HepG2 (cell line): Measurements from ENCODE around the gene CAPN15. TPM values are rescaled to one million over a fixed set of nuclear protein-coding genes. Genes with fewer than 3 reads are reported as not detected.

ENCODE experiments used
- CBX1 ChIP-seq: IDR thresholded peaks from one replicate; pipeline ENCODE4 v1.6.1; 2016; ENCODE audit warnings: antibody characterized with exemption, low read depth
- ETV6 ChIP-seq: sonication (generic); formaldehyde crosslinking; conservative IDR thresholded peaks from 2 replicates; pipeline ENCODE4 v1.4.0; 2020; ENCODE audit warnings: missing genetic modification reagents
- FOXA3 ChIP-seq: IDR thresholded peaks from 2 replicates; pipeline ENCODE4 v1.6.1; 2016; ENCODE audit warnings: missing genetic modification reagents, missing compliant biosample characterization
- FOXP4 ChIP-seq: sonication (generic); formaldehyde crosslinking; IDR thresholded peaks from 2 replicates; pipeline ENCODE4 v1.4.0; 2020; ENCODE audit warnings: missing genetic modification reagents
- HBP1 ChIP-seq: IDR thresholded peaks from 2 replicates; pipeline ENCODE4 v1.6.1; 2016; ENCODE audit warnings: low read depth, control low read depth
- HMG20B ChIP-seq: conservative IDR thresholded peaks from 2 replicates; pipeline ENCODE4 v1.6.1; 2016; ENCODE audit warnings: missing genetic modification reagents, missing compliant biosample characterization
- HNF4G ChIP-seq, 2 experiments: sonication (generic) in 1 of 2; formaldehyde crosslinking in 1 of 2; IDR thresholded peaks; 2 replicates each; pipeline versions ENCODE4 v1.4.0 to v1.6.1; 2011 to 2020; ENCODE audit warnings: borderline replicate concordance in 2 of 2, low read depth in 2 of 2, mild to moderate bottlenecking in 2 of 2, low read length in 1 of 2, missing genetic modification reagents in 1 of 2, moderate library complexity in 1 of 2
- IRF2 ChIP-seq: IDR thresholded peaks from 2 replicates; pipeline ENCODE4 v1.6.1; 2018; ENCODE audit warnings: missing genetic modification reagents, missing compliant biosample characterization
- JUNB ChIP-seq: sonication (generic); formaldehyde crosslinking; IDR thresholded peaks from 2 replicates; pipeline ENCODE4 v1.8.0; 2022; ENCODE audit warnings: missing genetic modification reagents, mild to moderate bottlenecking, borderline replicate concordance
- POLR2AphosphoS5 ChIP-seq: IDR thresholded peaks from 2 replicates; pipeline ENCODE4 v1.6.1; 2012; ENCODE audit warnings: low read depth, low read length
- SALL2 ChIP-seq: sonication (generic); formaldehyde crosslinking; IDR thresholded peaks from 2 replicates; pipeline ENCODE4 v1.8.1; 2023; ENCODE audit warnings: mild to moderate bottlenecking, missing genetic modification reagents, inconsistent platforms
- SMYD3 ChIP-seq: sonication (generic); formaldehyde crosslinking; IDR thresholded peaks from 2 replicates; pipeline ENCODE4 v1.8.1; 2023; ENCODE audit warnings: mild to moderate bottlenecking, missing genetic modification reagents
- TOE1 ChIP-seq: sonication (generic); formaldehyde crosslinking; IDR thresholded peaks from 2 replicates; pipeline ENCODE4 v1.4.0; 2020; ENCODE audit warnings: mild to moderate bottlenecking, missing genetic modification reagents
- ZBTB37 ChIP-seq: sonication (generic); formaldehyde crosslinking; IDR thresholded peaks from 2 replicates; pipeline ENCODE4 v1.4.0; 2020; ENCODE audit warnings: mild to moderate bottlenecking, missing genetic modification reagents
- ZNF205 ChIP-seq: IDR thresholded peaks from 2 replicates; pipeline ENCODE4 v1.6.1; 2018; ENCODE audit warnings: missing biosample characterization, missing genetic modification reagents
- ZNF230 ChIP-seq: sonication (generic); formaldehyde crosslinking; IDR thresholded peaks from 2 replicates; pipeline ENCODE4 v1.4.0; 2020; ENCODE audit warnings: mild to moderate bottlenecking, missing genetic modification reagents
- ZNF275 ChIP-seq: sonication (generic); formaldehyde crosslinking; IDR thresholded peaks from 2 replicates; pipeline ENCODE4 v1.8.0; 2022; ENCODE audit warnings: missing genetic modification reagents, mild to moderate bottlenecking, inconsistent platforms, borderline replicate concordance
- ZNF615 ChIP-seq: sonication (generic); formaldehyde crosslinking; IDR thresholded peaks from 2 replicates; pipeline ENCODE4 v1.5.0; 2020; ENCODE audit warnings: mild to moderate bottlenecking, missing genetic modification reagents, borderline replicate concordance
- ZNF674 ChIP-seq: sonication (generic); formaldehyde crosslinking; IDR thresholded peaks from 2 replicates; pipeline ENCODE4 v1.5.0; 2020; ENCODE audit warnings: low read depth, mild to moderate bottlenecking, missing genetic modification reagents
- ZNF710 ChIP-seq: sonication (generic); formaldehyde crosslinking; IDR thresholded peaks from 2 replicates; pipeline ENCODE4 v1.5.0; 2020; ENCODE audit warnings: mild to moderate bottlenecking, missing genetic modification reagents, borderline replicate concordance
- ZSCAN20 ChIP-seq: sonication (generic); formaldehyde crosslinking; IDR thresholded peaks from 2 replicates; pipeline ENCODE4 v1.4.0; 2020; ENCODE audit warnings: missing genetic modification reagents, mild to moderate bottlenecking, borderline replicate concordance
- polyA plus RNA-seq, 8 experiments: library from polyadenylated mRNA; depleted of rRNA in 3 of 8; stranded (reverse) in 7 of 8; unstranded in 1 of 8; fragments of >200 nt; fragmentation: Illumina TruSeq in 4 of 8; extraction: Trizol in 4 of 8; gene quantifications; 2 replicates each; pipeline versions ENCODE4 v1.2.1 to v1.2.3, GENCODE V29; 2011 to 2016; ENCODE audit warnings: low read depth in 4 of 8, missing spikeins in 1 of 8, mixed read lengths in 1 of 8; ENCODE audit not compliant: insufficient read depth in 1 of 8
- total RNA-seq, 5 experiments: library from RNA; depleted of rRNA; stranded (reverse); fragments of >200 nt; fragmentation: Illumina TruSeq; extraction: Trizol; gene quantifications; 2 replicates each; pipeline ENCODE4 v1.2.3, GENCODE V29; 2016; ENCODE audit warnings: low read depth in 1 of 5

CAPN15 gene
- total and polyA plus RNA-seq, 2 of the 13 experiments (the other 11 are each of a cell fraction or from before 2014, with no cell fraction given), result 14.9 to 24.5 TPM

- TF ChIP-seq HBP1 (CRISPR knock-in tag) (no peak), ZNF674 (CRISPR knock-in tag) (0 out of 2 replicates have a peak, but pooled peaks have one; percentile 34), ZSCAN20 (no peak), ETV6 (CRISPR knock-in tag) (no peak), ZBTB37 (CRISPR knock-in tag) (no peak), ZNF710 (peak; percentile 58; the same call in 1 of the 2 replicates), SMYD3 (CRISPR knock-in tag) (no peak), HMG20B (no peak), ZNF230 (CRISPR knock-in tag) (peak; percentile 63; the same call in 1 of the 2 replicates), FOXA3 (CRISPR knock-in tag) (0 out of 2 replicates have a peak, but pooled peaks have one; percentile 13), SALL2 (CRISPR knock-in tag) (no peak), IRF2 (CRISPR knock-in tag) (peak; percentile 57), ZNF205 (CRISPR knock-in tag) (peak; percentile 64; the same call in 1 of the 2 replicates), HNF4G (IDR thresholded peaks at IDR 0.05; ENCODE audit: borderline replicate concordance, low read depth, low read length) (peak; percentile 95), HNF4G (CRISPR knock-in tag; IDR thresholded peaks at IDR 0.05; ENCODE audit: borderline replicate concordance, low read depth) (peak; percentile 98), JUNB (CRISPR knock-in tag) (no peak), FOXP4 (CRISPR knock-in tag) (peak; percentile 53; the same call in 1 of the 2 replicates), TOE1 (CRISPR knock-in tag) (peak; percentile 68; the same call in 1 of the 2 replicates), POLR2AphosphoS5 (no peak; the same call in 1 of the 2 replicates), ZNF615 (CRISPR knock-in tag) (no peak), CBX1 (no peak), ZNF275 (no peak)
Observed at GRCh38 chr16:502179-502943, 25.2 kb upstream of the CAPN15 start (continued).
